ELR (cell line): Measurements from ENCODE around the gene BDKRB1.
A peak's percentile ranks its signal among the peaks of the same experiment; 100 is the strongest.

Source experiments
- DNase-seq: peaks from one replicate; pipeline ENCODE4 v3.0.0-alpha.2; 2015; ENCODE audit warnings: low read depth

BDKRB1 gene

GRCh38 chr14:96261772-96262655 lies 6.0 kb downstream of the BDKRB1 start:
- DNase-seq = no peak

GRCh38 chr14:96263347-96264199 lies 7.6 kb downstream of the BDKRB1 start:
- DNase-seq = no peak

- no peak for DNase-seq
Measured at GRCh38 chr14:96264200-96264553, 8.2 kb downstream of the BDKRB1 start.

- peak; percentile 72 for DNase-seq
Measured at GRCh38 chr14:96264853-96265252, 8.8 kb downstream of the BDKRB1 start.

GRCh38 chr14:96265383-96266095 lies 9.5 kb downstream of the BDKRB1 start:
- no peak for DNase-seq

- peak; percentile 60 for DNase-seq
Measured at GRCh38 chr14:96267336-96267735, 11.3 kb downstream of the BDKRB1 start.

- peak; percentile 77 for DNase-seq
Measured at GRCh38 chr14:96267916-96268315, 11.9 kb downstream of the BDKRB1 start.

- peak; percentile 99 for DNase-seq
Measured at GRCh38 chr14:96268431-96269358, 12.7 kb downstream of the BDKRB1 start.

GRCh38 chr14:96269359-96269710 lies 13.3 kb downstream of the BDKRB1 start:
- DNase-seq = peak; percentile 78

- DNase-seq = no peak
Measured at GRCh38 chr14:96270565-96271420, 14.8 kb downstream of the BDKRB1 start.

GRCh38 chr14:96271421-96271762 lies 15.4 kb downstream of the BDKRB1 start:
- DNase-seq = peak; percentile 49

GRCh38 chr14:96272777-96273473 lies 16.9 kb downstream of the BDKRB1 start:
- DNase-seq = peak; percentile 52

- DNase-seq = no peak
Measured at GRCh38 chr14:96273629-96274028, 17.6 kb downstream of the BDKRB1 start.

- no peak for DNase-seq
Measured at GRCh38 chr14:96274122-96274521, 18.1 kb downstream of the BDKRB1 start.

- DNase-seq = no peak
Measured at GRCh38 chr14:96274543-96274942, 18.5 kb downstream of the BDKRB1 start.

GRCh38 chr14:96275177-96276112 lies 19.4 kb downstream of the BDKRB1 start:
- peak; percentile 74 for DNase-seq

GRCh38 chr14:96277890-96278289 lies 21.9 kb downstream of the BDKRB1 start:
- DNase-seq = no peak

GRCh38 chr14:96279564-96279963 lies 23.6 kb downstream of the BDKRB1 start:
- no peak for DNase-seq

- no peak for DNase-seq
Measured at GRCh38 chr14:96280104-96280503, 24.1 kb downstream of the BDKRB1 start.
